ACC112 (cell line): ENCODE data around the gene SLC1A2.

ENCODE experiments used
- H2AFZ ChIP-seq: fragments of 200-600 bp; sonication (generic); one replicate; pipeline ENCODE4 v1.6.0; 2017; ENCODE audit warnings: antibody characterized with exemption, low read length; ENCODE audit not compliant: unreplicated experiment
- H3K27ac ChIP-seq: fragments of 200-600 bp; sonication (generic); 2 replicates; pipeline ENCODE4 v1.5.1; 2014; ENCODE audit warnings: low read depth, mild to moderate bottlenecking, antibody characterized with exemption, low read length, moderate library complexity
- H3K27me3 ChIP-seq: fragments of 200-600 bp; sonication (generic); 2 replicates; pipeline ENCODE4 v1.6.1; 2014; ENCODE audit warnings: mild to moderate bottlenecking, antibody characterized with exemption, low read length, moderate library complexity, mixed read lengths; ENCODE audit not compliant: insufficient read depth
- H3K36me3 ChIP-seq: fragments of 200-600 bp; sonication (generic); 2 replicates; pipeline ENCODE4 v1.6.1; 2016; ENCODE audit warnings: mild to moderate bottlenecking, antibody characterized with exemption, low read length, moderate library complexity, mixed read lengths; ENCODE audit not compliant: insufficient read depth
- H3K4me1 ChIP-seq: fragments of 200-600 bp; sonication (generic); one replicate; pipeline ENCODE4 v1.6.1; 2016; ENCODE audit warnings: low read length, mixed read lengths; ENCODE audit not compliant: insufficient read depth, unreplicated experiment, control insufficient read depth
- H3K4me3 ChIP-seq: fragments of 200-600 bp; sonication (generic); 2 replicates; pipeline ENCODE4 v1.5.1; 2014; ENCODE audit warnings: mild to moderate bottlenecking, low read depth, low read length
- H3K79me2 ChIP-seq: fragments of 200-600 bp; sonication (generic); one replicate; pipeline ENCODE4 v1.6.0; 2016; ENCODE audit warnings: low read length; ENCODE audit not compliant: control insufficient read depth, unreplicated experiment, insufficient read depth

SLC1A2 gene

GRCh38 chr11:35208795-35209194, 210.6 kb downstream of the SLC1A2 start:
- Histone ChIP-seq H3K4me3 (no peak overlapping the region), H3K36me3 (peaks cover 71% of the 10 kb centered on the region), H3K4me1 (peaks cover 31% of the 10 kb centered on the region), H2AFZ (no peak overlapping the region), H3K79me2 (peaks cover 12% of the 10 kb centered on the region), H3K27ac (no peak overlapping the region), H3K27me3 (no peaks in the 10 kb centered on the region)

GRCh38 chr11:35207471-35208403, 211.6 kb downstream of the SLC1A2 start:
- Histone ChIP-seq H2AFZ (no peak overlapping the region), H3K4me1 (peaks cover 20% of the 10 kb centered on the region), H3K27ac (no peak overlapping the region), H3K79me2 (peaks cover 15% of the 10 kb centered on the region), H3K27me3 (no peaks in the 10 kb centered on the region), H3K36me3 (peaks cover 82% of the 10 kb centered on the region), H3K4me3 (no peak overlapping the region)

GRCh38 chr11:35206616-35207015, 212.7 kb downstream of the SLC1A2 start:
- H3K36me3 ChIP-seq: peaks cover 93% of the 10 kb centered on the region

GRCh38 chr11:35204614-35205013, 214.7 kb downstream of the SLC1A2 start:
- no peaks in the 10 kb centered on the region for H3K4me1 ChIP-seq

More at GRCh38 chr11:35206616-35207015, 212.7 kb downstream of the SLC1A2 start:
- Histone ChIP-seq H2AFZ (no peak overlapping the region), H3K27me3 (no peaks in the 10 kb centered on the region), H3K27ac (no peak overlapping the region), H3K4me3 (no peak overlapping the region), H3K79me2 (peaks cover 18% of the 10 kb centered on the region), H3K4me1 (peaks cover 9% of the 10 kb centered on the region)

More at GRCh38 chr11:35204614-35205013, 214.7 kb downstream of the SLC1A2 start:
- Histone ChIP-seq H3K79me2 (peaks cover 26% of the 10 kb centered on the region), H3K4me3 (no peak overlapping the region), H3K27me3 (no peaks in the 10 kb centered on the region), H3K27ac (no peak overlapping the region), H3K36me3 (peaks cover 96% of the 10 kb centered on the region), H2AFZ (no peak overlapping the region)
